Measurements from ENCODE around the gene TMEM8B.

TMEM8B gene

GRCh38 chr9:35829084-35829763 is at the start of gene TMEM8B:
Gene TMEM8B, plus strand, starts transcription at chr9:35829228. Its CDS starts 220 bp downstream, at chr9:35829448.
- peak; percentile 92 for DNase-seq (ENCODE audit: low read depth)

GRCh38 chr9:35781066-35781465 is 48.0 kb upstream of the TMEM8B start:
- no peak for DNase-seq (ENCODE audit: low read depth)

- no peak for DNase-seq (ENCODE audit: low read depth)
Observed at GRCh38 chr9:35783418-35783817, 45.6 kb upstream of the TMEM8B start.

GRCh38 chr9:35789541-35789940 is 39.5 kb upstream of the TMEM8B start:
- no peak for DNase-seq (ENCODE audit: low read depth)

- DNase-seq (ENCODE audit: low read depth): no peak
Observed at GRCh38 chr9:35790025-35790384, 39.0 kb upstream of the TMEM8B start.

- no peak for DNase-seq (ENCODE audit: low read depth)
Observed at GRCh38 chr9:35790385-35791296, 38.4 kb upstream of the TMEM8B start.

GRCh38 chr9:35791297-35791921 is 37.6 kb upstream of the TMEM8B start, which contains the start of gene NPR2:
Gene NPR2, plus strand, starts transcription at chr9:35791591. Its CDS starts 818 bp downstream, at chr9:35792409.
- DNase-seq (ENCODE audit: low read depth): no peak

GRCh38 chr9:35792024-35792813 is 36.8 kb upstream of the TMEM8B start:
- no peak for DNase-seq (ENCODE audit: low read depth)

- DNase-seq (ENCODE audit: low read depth): no peak
Observed at GRCh38 chr9:35792826-35793225, 36.2 kb upstream of the TMEM8B start.

- DNase-seq (ENCODE audit: low read depth): no peak
Observed at GRCh38 chr9:35793461-35793860, 35.6 kb upstream of the TMEM8B start.

- DNase-seq (ENCODE audit: low read depth): no peak
Observed at GRCh38 chr9:35795695-35796094, 33.3 kb upstream of the TMEM8B start.

- no peak for DNase-seq (ENCODE audit: low read depth)
Observed at GRCh38 chr9:35797311-35798109, 31.5 kb upstream of the TMEM8B start.

GRCh38 chr9:35798658-35799374 is 30.2 kb upstream of the TMEM8B start:
- DNase-seq (ENCODE audit: low read depth): no peak

GRCh38 chr9:35800530-35800929 is 28.5 kb upstream of the TMEM8B start:
- DNase-seq (ENCODE audit: low read depth): no peak

GRCh38 chr9:35801328-35802128 is 27.5 kb upstream of the TMEM8B start:
- DNase-seq (ENCODE audit: low read depth): no peak

- no peak for DNase-seq (ENCODE audit: low read depth)
Observed at GRCh38 chr9:35806101-35806500, 22.9 kb upstream of the TMEM8B start.

- no peak for DNase-seq (ENCODE audit: low read depth)
Observed at GRCh38 chr9:35808433-35808832, 20.6 kb upstream of the TMEM8B start.

GRCh38 chr9:35810122-35810521 is 18.9 kb upstream of the TMEM8B start:
- no peak for DNase-seq (ENCODE audit: low read depth)

- no peak for DNase-seq (ENCODE audit: low read depth)
Observed at GRCh38 chr9:35811381-35812024, 17.5 kb upstream of the TMEM8B start.

Data from stimulated activated CD8-positive, alpha-beta memory T cell treated with anti-CD3 and anti-CD28 coated beads, Interleukin-7, amount 100 ng/mL, for 24 hours (primary cell).